Subcutaneous adipose tissue (tissue), 4 donors: ENCODE measurements around the gene TNC. TPM values are rescaled to one million over a fixed set of nuclear protein-coding genes. Genes with fewer than 3 reads are reported as not detected.

Experiments
- total RNA-seq, 4 donors: library from RNA; depleted of rRNA; stranded (reverse); fragments of >200 nt; gene quantifications; one replicate each; pipeline ENCODE4 v1.1.0, GENCODE V29; 2016
- TF ChIP-seq, protein P1 (sequence below): fragments of 450-650 bp; IDR thresholded peaks from one replicate; pipeline ENCODE4 v1.5.1; 2016; ENCODE audit warnings: low read depth, mild to moderate bottlenecking, control low read depth, antibody characterized with exemption, moderate library complexity

TNC gene
- total RNA-seq, 4 donors from 2014 or later = 2.4 to 17.3 (median 8.3) TPM

DNA sequence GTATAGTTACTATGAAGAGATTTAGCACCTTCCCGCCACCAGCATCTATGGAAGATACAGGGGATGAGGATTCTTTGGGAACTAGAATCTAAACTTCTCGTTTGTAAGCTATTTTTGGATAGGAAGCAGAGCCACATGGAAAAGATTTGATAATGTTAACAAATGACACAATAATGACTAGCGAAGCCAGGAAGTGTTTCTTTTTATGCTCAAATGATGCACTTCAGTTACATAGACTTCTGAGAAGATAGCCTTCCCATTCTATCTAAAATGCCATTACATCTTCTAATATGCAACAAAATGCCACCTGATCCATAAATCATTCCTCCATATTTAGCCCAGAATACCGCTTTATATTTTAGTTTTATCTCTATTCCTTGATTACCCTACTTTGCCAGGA, 17.0 kb upstream of the TNC start:
- TF ChIP-seq, protein P1, sequence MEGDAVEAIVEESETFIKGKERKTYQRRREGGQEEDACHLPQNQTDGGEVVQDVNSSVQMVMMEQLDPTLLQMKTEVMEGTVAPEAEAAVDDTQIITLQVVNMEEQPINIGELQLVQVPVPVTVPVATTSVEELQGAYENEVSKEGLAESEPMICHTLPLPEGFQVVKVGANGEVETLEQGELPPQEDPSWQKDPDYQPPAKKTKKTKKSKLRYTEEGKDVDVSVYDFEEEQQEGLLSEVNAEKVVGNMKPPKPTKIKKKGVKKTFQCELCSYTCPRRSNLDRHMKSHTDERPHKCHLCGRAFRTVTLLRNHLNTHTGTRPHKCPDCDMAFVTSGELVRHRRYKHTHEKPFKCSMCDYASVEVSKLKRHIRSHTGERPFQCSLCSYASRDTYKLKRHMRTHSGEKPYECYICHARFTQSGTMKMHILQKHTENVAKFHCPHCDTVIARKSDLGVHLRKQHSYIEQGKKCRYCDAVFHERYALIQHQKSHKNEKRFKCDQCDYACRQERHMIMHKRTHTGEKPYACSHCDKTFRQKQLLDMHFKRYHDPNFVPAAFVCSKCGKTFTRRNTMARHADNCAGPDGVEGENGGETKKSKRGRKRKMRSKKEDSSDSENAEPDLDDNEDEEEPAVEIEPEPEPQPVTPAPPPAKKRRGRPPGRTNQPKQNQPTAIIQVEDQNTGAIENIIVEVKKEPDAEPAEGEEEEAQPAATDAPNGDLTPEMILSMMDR = no peak

DNA sequence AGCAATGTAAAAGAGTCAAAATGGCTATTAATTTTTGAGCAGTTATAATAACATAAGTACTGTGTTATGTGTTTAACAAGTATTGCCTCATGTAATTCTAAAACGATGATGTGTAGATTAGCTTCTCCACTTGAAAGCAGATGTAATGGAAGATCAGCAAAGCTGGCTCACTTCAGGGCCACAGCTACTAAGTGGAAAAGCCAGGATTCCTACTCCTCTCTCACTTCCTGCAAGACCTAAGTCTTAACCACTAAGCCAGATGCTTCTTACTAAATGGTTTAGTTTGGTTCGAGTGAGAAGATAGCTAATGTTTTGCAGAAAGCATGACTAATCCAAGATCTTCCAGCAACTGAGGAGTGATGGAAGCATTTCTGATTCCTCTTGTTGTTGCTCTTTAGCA, 15.7 kb upstream of the TNC start:
- TF ChIP-seq, protein P1 = no peak

DNA sequence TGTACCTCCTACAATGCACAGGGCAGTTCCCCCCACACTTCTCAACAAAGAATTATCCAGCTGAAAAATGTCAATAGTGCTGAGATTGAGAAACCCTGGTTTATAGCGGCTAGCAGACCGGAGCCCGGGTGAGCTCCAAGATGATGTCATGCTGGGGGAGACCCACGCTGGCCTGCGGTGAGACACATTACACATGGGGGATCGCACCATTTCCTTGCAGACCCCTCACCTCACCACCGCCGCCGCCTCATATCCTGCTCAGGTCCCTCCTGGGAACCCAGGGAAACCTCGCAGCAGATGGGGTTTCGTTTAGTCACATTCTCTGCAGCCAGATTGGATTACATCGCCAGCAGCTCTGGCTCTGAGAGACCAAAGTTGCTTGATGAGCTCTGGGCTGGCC, 14.7 kb upstream of the TNC start:
- TF ChIP-seq, protein P1 = no peak

DNA sequence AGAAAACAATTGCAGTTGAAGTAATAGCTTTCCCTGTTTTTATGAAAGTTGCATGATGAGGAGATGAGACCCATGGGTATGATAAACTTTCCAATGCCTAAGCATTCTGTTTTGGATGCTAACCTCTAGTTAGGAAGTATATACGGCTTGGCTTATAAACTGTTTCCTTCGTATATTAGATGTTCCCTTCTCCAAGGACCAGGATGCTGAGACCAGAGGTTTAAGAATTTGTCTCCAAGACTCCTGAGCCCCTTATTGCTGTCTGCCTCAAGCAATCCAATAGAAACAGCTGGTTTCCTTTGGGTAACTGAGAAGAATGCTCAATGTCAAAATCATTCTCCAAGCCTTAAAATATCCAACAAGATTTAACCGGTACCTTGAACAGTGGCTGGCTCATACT, 12.2 kb upstream of the TNC start:
- TF ChIP-seq, protein P1 = no peak

DNA sequence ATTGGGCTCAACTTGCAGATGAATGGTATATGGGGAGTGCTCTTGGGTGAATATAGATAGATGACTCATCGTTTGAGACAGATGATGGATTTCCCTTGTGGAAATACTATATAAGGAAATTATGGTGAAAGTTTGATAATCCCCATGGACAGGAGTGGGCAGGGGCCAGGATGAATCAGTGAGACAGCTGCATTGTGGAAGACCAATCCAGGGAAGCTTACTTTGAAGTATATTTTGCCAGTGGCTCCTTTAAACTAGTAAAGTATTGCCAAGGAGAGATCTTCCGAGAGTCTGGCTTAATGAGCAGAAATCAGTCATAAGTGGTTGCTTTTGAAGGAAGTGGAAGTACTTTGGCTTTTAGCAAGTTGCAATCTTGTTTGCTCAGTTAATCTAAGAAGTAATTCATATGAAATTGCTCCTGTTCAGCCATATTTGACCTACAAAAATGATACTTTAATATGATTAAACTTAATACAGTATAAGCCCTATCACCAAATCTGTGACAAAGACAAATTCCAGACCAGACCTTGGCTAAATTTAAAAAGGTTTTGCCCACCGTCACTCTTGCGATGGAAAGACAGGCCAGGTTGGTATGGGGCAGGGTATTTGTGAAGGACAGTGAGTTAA, 9.3 kb upstream of the TNC start:
- TF ChIP-seq, protein P1 = no peak

DNA sequence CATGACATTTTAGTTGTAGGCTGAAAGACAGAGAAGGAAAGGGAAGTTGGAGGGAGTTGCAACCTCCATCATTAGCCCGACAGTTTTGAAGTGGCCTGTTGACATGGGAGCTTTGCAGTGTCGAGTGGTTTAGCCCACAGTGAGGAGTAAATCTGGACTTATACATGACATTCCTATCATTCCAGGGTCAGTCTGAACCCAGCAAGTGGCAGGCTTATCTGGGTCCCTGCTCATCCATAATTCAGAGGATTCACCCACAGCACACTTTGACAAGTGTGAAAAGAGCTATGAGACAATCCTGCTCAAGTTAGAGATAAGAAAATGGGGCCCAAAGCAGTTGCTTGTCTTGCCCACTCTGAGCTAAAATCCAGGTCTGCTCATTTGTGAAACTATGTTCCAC, 8.4 kb upstream of the TNC start:
- TF ChIP-seq, protein P1 = no peak

DNA sequence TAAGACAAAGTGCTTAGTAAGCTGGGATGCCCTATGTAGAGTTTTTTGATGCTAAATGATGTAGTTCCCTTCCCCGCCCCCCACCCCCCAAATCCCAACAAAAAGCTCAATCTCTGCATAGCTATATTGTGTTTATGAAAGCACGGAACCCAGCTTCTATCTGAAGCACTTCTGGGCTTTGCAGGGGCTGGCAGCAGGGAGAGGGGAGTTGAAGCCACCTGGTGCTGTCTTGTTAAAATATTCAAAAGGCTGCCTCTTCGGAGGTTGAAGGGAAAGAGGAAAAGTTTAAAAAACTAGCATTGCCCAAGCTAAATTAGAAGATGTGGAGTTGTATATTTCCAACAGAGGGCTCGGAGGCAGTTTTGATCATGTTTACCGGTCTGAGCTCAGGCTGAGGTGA, 5.0 kb upstream of the TNC start:
- TF ChIP-seq, protein P1 = no peak
